C4-2B (cell line): ENCODE data around the gene KLK2.

Experiments used
- H3K27ac ChIP-seq: fragments of 450-650 bp; 2 replicates; pipeline ENCODE4 v1.5.1; 2017
- ZFX ChIP-seq: fragments of 450-650 bp; IDR thresholded peaks from 2 replicates; pipeline ENCODE4 v1.6.1; 2017
- TF ChIP-seq, protein P1 (sequence below): fragments of 450-650 bp; conservative IDR thresholded peaks from 2 replicates; pipeline ENCODE4 v1.5.1; 2017; ENCODE audit warnings: mild to moderate bottlenecking

The KLK2 gene

DNA sequence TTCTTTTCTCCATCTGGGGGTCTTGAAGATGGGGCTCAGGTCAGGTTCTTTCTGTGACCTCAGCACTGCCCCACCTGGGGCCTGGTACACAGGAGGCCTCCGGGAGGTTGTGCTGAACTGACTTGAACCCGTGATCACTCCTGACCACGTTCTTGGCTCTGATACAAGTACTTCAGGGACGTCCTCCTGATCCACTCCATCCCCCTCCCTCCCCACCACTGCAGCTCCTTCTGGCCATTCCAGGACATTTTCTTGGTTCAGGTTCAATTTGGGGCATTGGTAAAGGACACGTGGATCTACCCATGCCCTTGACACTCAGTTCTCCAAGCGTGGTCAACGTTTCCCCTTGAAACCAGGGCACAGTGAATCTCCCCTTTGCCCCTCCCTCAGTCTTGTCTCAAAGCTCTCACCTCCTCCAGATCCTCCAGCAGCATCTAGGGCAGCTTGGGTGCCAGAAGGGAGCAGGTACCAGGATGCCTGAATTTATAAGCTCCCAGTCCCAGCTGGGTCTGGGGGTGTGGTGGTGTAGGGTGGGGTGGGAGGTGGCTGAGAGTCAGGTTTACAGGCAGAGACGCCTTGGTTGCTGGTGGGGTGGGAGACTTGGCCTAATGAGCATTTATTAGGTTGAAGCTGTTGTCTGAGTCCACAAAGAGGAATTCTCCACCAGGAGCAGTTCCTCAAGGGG is 40.0 kb upstream of the KLK2 start, which contains the start of gene KLK15:
Gene KLK15, minus strand, starts transcription at position 458 of the 685 bp plus-strand sequence. CDS start 2,082 bp downstream, outside the sequence.
- no peak for TF ChIP-seq ZFX
- TF ChIP-seq, protein P1, sequence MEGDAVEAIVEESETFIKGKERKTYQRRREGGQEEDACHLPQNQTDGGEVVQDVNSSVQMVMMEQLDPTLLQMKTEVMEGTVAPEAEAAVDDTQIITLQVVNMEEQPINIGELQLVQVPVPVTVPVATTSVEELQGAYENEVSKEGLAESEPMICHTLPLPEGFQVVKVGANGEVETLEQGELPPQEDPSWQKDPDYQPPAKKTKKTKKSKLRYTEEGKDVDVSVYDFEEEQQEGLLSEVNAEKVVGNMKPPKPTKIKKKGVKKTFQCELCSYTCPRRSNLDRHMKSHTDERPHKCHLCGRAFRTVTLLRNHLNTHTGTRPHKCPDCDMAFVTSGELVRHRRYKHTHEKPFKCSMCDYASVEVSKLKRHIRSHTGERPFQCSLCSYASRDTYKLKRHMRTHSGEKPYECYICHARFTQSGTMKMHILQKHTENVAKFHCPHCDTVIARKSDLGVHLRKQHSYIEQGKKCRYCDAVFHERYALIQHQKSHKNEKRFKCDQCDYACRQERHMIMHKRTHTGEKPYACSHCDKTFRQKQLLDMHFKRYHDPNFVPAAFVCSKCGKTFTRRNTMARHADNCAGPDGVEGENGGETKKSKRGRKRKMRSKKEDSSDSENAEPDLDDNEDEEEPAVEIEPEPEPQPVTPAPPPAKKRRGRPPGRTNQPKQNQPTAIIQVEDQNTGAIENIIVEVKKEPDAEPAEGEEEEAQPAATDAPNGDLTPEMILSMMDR = no peak

DNA sequence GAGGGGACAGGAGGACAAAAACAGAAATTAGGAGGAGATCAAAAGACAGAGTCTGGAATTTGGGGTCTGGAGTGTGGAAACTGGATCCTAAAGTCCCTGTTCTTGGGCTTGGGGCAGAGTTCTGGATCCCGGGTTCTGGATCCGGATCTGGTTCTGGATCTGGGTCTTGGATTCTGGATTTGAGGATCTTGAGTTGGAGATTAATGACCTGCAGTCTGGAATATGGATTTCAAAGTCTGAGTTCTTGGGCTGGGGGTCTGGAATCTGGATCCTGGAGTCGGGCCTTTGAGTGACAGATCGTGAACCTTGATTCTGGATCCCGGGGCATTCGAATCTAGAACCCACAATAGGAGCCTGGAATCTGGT is 39.5 kb upstream of the KLK2 start:
- TF ChIP-seq ZFX = no peak
- 0 out of 2 replicates have a peak overlapping the region, but pooled peaks have one; percentile 7 for H3K27ac ChIP-seq

More for the DNA sequence above, 40.0 kb upstream of the KLK2 start, which contains the start of gene KLK15:
- 0 out of 2 replicates have a peak within 1 kb of the TSS, but pooled peaks have one; percentile 7 for H3K27ac ChIP-seq

DNA sequence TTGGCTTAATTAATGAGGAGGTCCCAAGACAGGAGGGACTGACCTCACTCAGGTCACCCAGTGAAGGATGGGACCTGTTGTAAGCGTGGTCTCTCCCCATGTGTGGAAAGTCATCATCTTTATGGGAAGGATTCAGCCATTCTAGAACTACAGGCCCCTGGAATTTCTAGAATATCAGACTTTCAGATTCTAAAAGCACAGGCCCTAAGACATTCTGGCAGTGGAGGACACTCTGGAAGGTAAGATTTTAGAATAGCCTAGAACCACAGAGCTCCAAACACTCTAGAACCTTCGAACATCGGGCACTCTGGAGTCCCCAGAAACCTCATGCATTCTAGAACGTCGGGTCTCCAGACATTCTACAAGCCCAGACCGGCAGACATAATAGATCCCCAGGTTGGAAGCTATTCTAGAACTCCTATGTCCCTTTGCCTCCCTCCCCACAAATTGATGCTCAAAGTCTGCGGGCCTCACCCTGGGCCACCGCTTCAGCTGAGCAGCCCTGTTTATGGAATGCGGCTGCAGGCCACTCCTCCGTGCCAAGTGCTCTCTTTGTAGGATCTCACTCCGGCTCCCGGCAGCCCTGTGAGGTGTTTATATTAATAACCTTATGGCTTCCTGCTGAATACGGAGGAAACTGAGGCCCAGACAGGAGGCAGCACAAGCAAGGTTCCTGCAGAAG is 38.0 kb upstream of the KLK2 start:
- peak overlapping the region; percentile 100 for H3K27ac ChIP-seq
- TF ChIP-seq, protein P1 = no peak
- TF ChIP-seq ZFX = no peak

DNA sequence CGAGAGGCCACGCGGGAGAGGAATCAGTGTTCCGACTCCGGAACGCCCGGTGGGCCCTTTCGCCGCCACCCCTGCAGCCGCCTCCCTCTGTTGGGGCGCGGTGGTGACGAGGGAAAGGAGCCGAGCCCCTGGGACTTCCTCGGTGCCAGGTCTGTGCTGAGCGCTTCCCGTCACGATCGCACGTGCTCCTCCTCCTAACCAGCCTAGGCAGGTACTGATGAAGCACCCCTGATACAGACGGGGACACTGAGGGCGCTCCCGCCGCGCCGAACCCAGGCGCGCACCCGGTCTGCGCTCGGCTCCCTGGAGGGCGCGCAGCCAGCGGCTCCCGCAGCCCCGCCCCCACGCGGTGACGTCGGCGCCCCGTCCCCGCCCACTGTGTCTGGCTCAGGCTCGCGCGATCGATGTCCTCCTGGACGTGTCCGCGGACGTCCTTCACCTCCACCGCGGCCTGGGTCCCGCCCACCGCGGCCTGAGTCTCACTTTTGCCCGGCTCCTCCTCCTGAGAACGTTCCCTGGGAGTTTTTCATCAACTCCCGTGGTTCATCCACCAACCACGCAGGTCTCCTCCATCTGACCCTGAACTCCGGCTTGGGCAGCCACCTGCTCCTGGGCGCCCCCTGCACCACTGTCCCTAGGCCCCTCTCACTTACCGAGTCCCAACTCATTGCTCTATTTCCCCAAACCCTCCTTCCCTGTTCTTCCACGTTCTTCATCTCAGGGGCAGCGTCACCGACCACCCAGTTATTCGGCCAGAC is 37.3 kb upstream of the KLK2 start:
- H3K27ac ChIP-seq = peak overlapping the region; percentile 100
- TF ChIP-seq ZFX = no peak
- TF ChIP-seq, protein P1 = no peak

DNA sequence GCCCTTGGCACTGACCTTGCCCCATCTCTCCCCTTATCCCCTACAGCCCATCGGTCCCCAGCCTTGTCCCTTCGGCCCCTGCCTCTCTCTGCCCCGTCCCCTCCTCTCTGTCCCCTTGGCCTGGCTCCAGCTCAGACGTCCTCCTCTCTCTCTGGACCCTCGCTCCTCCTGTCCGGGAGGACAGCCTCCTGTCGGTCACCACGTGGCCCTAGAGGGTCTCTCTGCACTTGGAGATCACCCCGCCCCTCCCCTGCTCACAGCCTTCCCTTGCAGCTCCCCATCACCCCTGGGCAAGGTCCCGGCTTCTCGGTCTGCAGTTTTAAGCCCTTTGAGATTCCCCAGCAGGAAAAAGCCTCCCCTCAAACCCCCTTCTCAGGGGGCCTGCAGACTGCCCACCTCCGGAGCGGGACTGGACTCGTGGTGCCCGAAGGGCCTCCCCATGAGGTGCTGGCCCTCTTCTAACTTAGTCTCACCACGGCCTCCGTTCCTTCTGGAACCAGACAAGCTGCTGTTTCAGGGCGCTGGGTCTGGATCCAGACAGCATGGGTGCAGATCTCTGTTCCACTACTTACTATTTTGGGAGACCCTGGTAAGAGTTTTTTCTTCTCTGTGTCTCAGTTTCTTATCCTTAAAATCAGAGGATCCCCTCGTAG is 36.6 kb upstream of the KLK2 start:
- H3K27ac ChIP-seq = peak overlapping the region; percentile 100
- TF ChIP-seq ZFX = no peak
- TF ChIP-seq, protein P1 = no peak

DNA sequence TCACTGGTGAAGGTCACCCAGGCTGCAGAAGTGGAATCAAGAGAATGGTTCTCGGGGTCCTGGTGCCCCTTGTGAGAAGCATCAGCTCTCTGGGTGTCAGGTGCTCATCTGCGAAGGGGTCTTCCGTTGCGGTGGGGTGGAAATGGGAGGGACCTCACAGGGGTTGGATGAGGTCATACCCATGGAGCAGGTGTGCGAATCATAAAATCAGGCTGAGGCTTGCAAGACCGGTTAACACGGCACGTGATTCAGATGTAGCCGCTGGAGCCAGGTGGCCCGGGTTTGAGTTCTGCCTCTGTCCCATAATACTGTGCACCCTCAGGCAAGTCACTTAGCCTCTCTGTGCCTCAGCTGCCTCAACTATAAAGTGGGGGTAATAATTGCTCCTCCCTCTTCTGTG is 35.9 kb upstream of the KLK2 start:
- H3K27ac ChIP-seq = peak overlapping the region; percentile 100
- TF ChIP-seq ZFX = no peak
- TF ChIP-seq, protein P1 = no peak

DNA sequence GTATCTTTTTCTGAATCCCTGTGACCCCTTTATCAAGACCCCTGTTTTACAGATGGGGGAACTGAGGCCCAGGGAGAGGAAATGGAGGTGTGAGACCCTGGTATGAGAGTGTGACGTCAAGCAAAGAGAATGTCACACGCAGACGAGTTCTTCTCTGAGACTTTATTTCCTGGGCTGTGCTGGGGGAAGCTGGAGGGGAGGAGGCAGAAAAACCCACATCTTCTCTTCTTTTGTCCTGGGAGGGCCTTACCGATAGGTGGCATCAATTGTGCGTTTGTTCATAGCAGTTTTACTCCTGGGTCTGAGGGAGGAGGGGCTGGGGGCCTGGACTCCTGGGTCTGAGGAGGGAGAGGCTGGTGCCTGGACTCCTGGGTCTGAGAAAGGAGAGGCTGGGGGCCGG is 35.0 kb upstream of the KLK2 start:
- peak overlapping the region; percentile 100 for H3K27ac ChIP-seq
- no peak for TF ChIP-seq ZFX
- TF ChIP-seq, protein P1 = no peak; the same call in 1 of the 2 replicates
